ENCODE data around the gene APELA. TPM values are rescaled to one million over a fixed set of nuclear protein-coding genes. Genes with fewer than 3 reads are reported as not detected.

The APELA gene
- polyA plus RNA-seq, 1 donor from 2014 or later, result not detected

- Histone ChIP-seq H3K27me3 (ENCODE audit: insufficient read depth, low read depth, low read length) (no peaks in the 10 kb centered on the region), H3K79me2 (replicated peaks; ENCODE audit: insufficient read depth, low read length) (no peaks in the 10 kb centered on the region), H3K4me3 (ENCODE audit: low read length) (no peak overlapping the region), H3K9ac (ENCODE audit: low read length) (no peak overlapping the region), H3K27ac (ENCODE audit: low read length) (no peak overlapping the region), H3K36me3 (ENCODE audit: insufficient read depth, low read length) (no peaks in the 10 kb centered on the region), H3F3A (ENCODE audit: insufficient read depth, low read length, poor library complexity, severe bottlenecking) (no peaks in the 10 kb centered on the region), H3K9me2 (ENCODE audit: insufficient read depth, low read length) (no peaks in the 10 kb centered on the region), H3K9me3 (ENCODE audit: low read length) (no peaks in the 10 kb centered on the region), H4K20me1 (ENCODE audit: insufficient read depth) (no peaks in the 10 kb centered on the region), H3K4me2 (ENCODE audit: low read length) (no peak overlapping the region), H2AFZ (ENCODE audit: low read depth, low read length) (no peak overlapping the region)
- TF ChIP-seq CTCF (IDR thresholded peaks at IDR 0.05; ENCODE audit: poor library complexity, severe bottlenecking) (no peak), EZH2 (IDR thresholded peaks at IDR 0.05; ENCODE audit: borderline replicate concordance, insufficient read depth, low read length, poor library complexity, severe bottlenecking) (no peak), REST (IDR thresholded peaks at IDR 0.05; ENCODE audit: borderline replicate concordance) (no peak), POLR2AphosphoS5 (IDR thresholded peaks at IDR 0.05) (no peak), RAD21 (conservative IDR thresholded peaks at IDR 0.05) (no peak), EP300 (conservative IDR thresholded peaks at IDR 0.05; ENCODE audit: poor library complexity, severe bottlenecking) (no peak), SMC3 (conservative IDR thresholded peaks at IDR 0.05; ENCODE audit: poor library complexity) (no peak)
Observed at GRCh38 chr4:164846566-164846965, 30.4 kb upstream of the APELA start.

DNA sequence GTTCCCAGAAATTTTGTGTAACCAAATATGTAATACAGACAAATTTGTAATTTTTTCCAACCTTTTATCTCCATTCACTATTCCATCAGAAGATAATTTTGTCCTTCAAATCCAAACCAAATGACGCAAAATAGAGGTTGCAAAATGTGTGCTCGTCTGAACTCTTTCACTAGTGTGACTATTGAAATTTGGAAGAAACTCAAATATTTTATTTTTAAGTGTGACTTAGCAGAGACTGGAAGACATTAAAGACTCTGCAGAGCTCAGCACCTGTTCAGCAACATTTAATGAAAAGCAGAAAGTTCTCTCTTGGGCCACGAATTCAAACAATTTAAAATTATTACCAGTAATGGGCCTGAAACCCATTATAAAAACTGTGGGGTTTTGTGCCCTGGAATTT, 30.0 kb upstream of the APELA start:
- no peak overlapping the region for H2AFZ ChIP-seq (ENCODE audit: low read depth, low read length)
- no peak overlapping the region for H3K4me3 ChIP-seq (ENCODE audit: low read length)
- TF ChIP-seq EZH2 (IDR thresholded peaks at IDR 0.05; ENCODE audit: borderline replicate concordance, insufficient read depth, low read length, poor library complexity, severe bottlenecking) (no peak), RAD21 (conservative IDR thresholded peaks at IDR 0.05) (no peak), MXI1 (conservative IDR thresholded peaks at IDR 0.05; ENCODE audit: poor library complexity, severe bottlenecking) (no peak), EP300 (conservative IDR thresholded peaks at IDR 0.05; ENCODE audit: poor library complexity, severe bottlenecking) (no peak), SMC3 (conservative IDR thresholded peaks at IDR 0.05; ENCODE audit: poor library complexity) (no peak), POLR2AphosphoS5 (IDR thresholded peaks at IDR 0.05) (no peak), REST (IDR thresholded peaks at IDR 0.05; ENCODE audit: borderline replicate concordance) (no peak), CTCF (IDR thresholded peaks at IDR 0.05; ENCODE audit: poor library complexity, severe bottlenecking) (no peak), TAF1 (IDR thresholded peaks at IDR 0.05; ENCODE audit: low read depth) (no peak)
- H3K36me3 ChIP-seq (ENCODE audit: insufficient read depth, low read length), result no peaks in the 10 kb centered on the region
- H3K9me2 ChIP-seq (ENCODE audit: insufficient read depth, low read length), result no peaks in the 10 kb centered on the region
- no peaks in the 10 kb centered on the region for H3K9me3 ChIP-seq (ENCODE audit: low read length)
- H3K4me2 ChIP-seq (ENCODE audit: low read length), result no peak overlapping the region
- no peaks in the 10 kb centered on the region for H3F3A ChIP-seq (ENCODE audit: insufficient read depth, low read length, poor library complexity, severe bottlenecking)
- H3K27me3 ChIP-seq (ENCODE audit: insufficient read depth, low read depth, low read length), result no peaks in the 10 kb centered on the region
- H4K20me1 ChIP-seq (ENCODE audit: insufficient read depth), result no peaks in the 10 kb centered on the region
- no peak overlapping the region for H3K27ac ChIP-seq (ENCODE audit: low read length)
- no peak overlapping the region for H3K9ac ChIP-seq (ENCODE audit: low read length)
- no peaks in the 10 kb centered on the region for H3K79me2 ChIP-seq (replicated peaks; ENCODE audit: insufficient read depth, low read length)

Data from neural cell (in vitro differentiated cells).